ENCODE data around the gene HEPACAM.

Gene HEPACAM

GRCh38 chr11:124869331-124869730 is 66.5 kb downstream of the HEPACAM start:
- no peak overlapping the region for H3K4me3 ChIP-seq (ENCODE audit: low read length)
- no peak for TF ChIP-seq CTCF (conservative IDR thresholded peaks at IDR 0.05; ENCODE audit: low read length)
- DNase-seq (ENCODE audit: low read depth): no peak

All from AG10803 (cell line).